Upper lobe of left lung (tissue), 6 donors: Measurements from ENCODE around the gene RABEP2. TPM values are rescaled to one million over a fixed set of nuclear protein-coding genes. Genes with fewer than 3 reads are reported as not detected.

ENCODE experiments used
- ATAC-seq, 2 donors: fragments of 200-7000 bp; cut with Tn5 transposase; one replicate each; pipeline ENCODE4 v1.9.1; 2022; ENCODE audit warnings: mild to moderate bottlenecking in 2 of 2, moderate library complexity in 2 of 2; ENCODE audit not compliant: low FRiP score in 2 of 2
- DNase-seq, 2 donors: peaks; one replicate each; pipeline ENCODE4 v3.0.0-alpha.2; 2019 to 2020
- H3K27ac ChIP-seq, 4 donors: fragments of 200-600 bp; sonication (generic); one replicate each; pipeline ENCODE4 v1.5.1; 2016 to 2019
- H3K27me3 ChIP-seq, 4 donors: fragments of 200-600 bp; sonication (generic); one replicate each; pipeline ENCODE4 v1.5.1; 2017 to 2019
- H3K36me3 ChIP-seq, 4 donors: fragments of 200-600 bp; sonication (generic); one replicate each; pipeline ENCODE4 v1.5.1; 2016 to 2019
- H3K4me1 ChIP-seq, 4 donors: fragments of 200-600 bp; sonication (generic); one replicate each; pipeline ENCODE4 v1.5.1; 2018 to 2019
- H3K4me3 ChIP-seq, 4 donors: fragments of 200-600 bp; sonication (generic); one replicate each; pipeline ENCODE4 v1.5.1; 2017 to 2019; ENCODE audit warnings: mild to moderate bottlenecking in 2 of 4, moderate library complexity in 1 of 4
- H3K9me3 ChIP-seq, 4 donors: fragments of 200-600 bp; sonication (generic); one replicate each; pipeline ENCODE4 v1.5.1; 2018 to 2019
- CTCF ChIP-seq, 6 experiments: fragments of 450-650 bp in 4 of 6; fragments of 200-600 bp in 2 of 6; sonication (generic) in 2 of 6; IDR thresholded peaks; one replicate each; pipeline ENCODE4 v1.5.1; 2016 to 2019; ENCODE audit warnings: antibody characterized with exemption in 6 of 6
- EP300 ChIP-seq, 4 donors: sonication (generic); formaldehyde crosslinking; IDR thresholded peaks; one replicate each; pipeline ENCODE4 v1.5.1; 2017; ENCODE audit warnings: antibody characterized with exemption in 4 of 4, control low read depth in 2 of 4
- POLR2A ChIP-seq, 4 donors: fragments of 450-650 bp; IDR thresholded peaks; one replicate each; pipeline ENCODE4 v1.5.1; 2016 to 2017; ENCODE audit warnings: antibody characterized with exemption in 4 of 4, mild to moderate bottlenecking in 2 of 4
- POLR2AphosphoS5 ChIP-seq, 2 donors: sonication (generic); formaldehyde crosslinking; IDR thresholded peaks; one replicate each; pipeline ENCODE4 v1.5.1; 2017; ENCODE audit warnings: antibody characterized with exemption in 2 of 2
- WGBS, 2 donors: methylation state at CpG; one replicate each; pipeline ENCODE4 v1.1.5; 2017 to 2018; 5-methylcytosine and 5-hydroxymethylcytosine counted together
- total RNA-seq, 6 donors: library from RNA; depleted of rRNA in 4 of 6; stranded (reverse); fragments of >200 nt in 4 of 6; gene quantifications; one replicate each; pipeline versions ENCODE4 v1.1.0 to v1.2.1, GENCODE V29; 2016 to 2021
- donor health status: DM: no; HTN: no; CAD: no; lungs with moderate emphysema.
- donor health status: DM: no; HTN: yes; CAD: no; lungs with severe emphysema.

RABEP2 gene
- total RNA-seq, 6 donors from 2014 or later = 25.6 to 115 (median 33.0) TPM

GRCh38 chr16:28923652-28924398 is 1.2 kb downstream of the RABEP2 start:
- peaks cover 13 to 17% (median 14%) of the 10 kb centered on the region in 4 donors for H3K4me1 ChIP-seq
- DNase-seq (peak in 1 of 2 donors; percentile 26), ATAC-seq (no peak)
- no peaks in the 10 kb centered on the region for H3K9me3 ChIP-seq
- 66 to 67% methylated on average over 11 to 13 of the region's 13 CpGs for WGBS, 2 donors
- H3K36me3 ChIP-seq = peaks cover 0 to 11% (median 11%) of the 10 kb centered on the region in 4 donors
- H3K27me3 ChIP-seq = no peaks in the 10 kb centered on the region
- no peak for TF ChIP-seq POLR2A (IDR thresholded peaks at IDR 0.05)
- TF ChIP-seq POLR2AphosphoS5 (IDR thresholded peaks at IDR 0.05) = no peak
- no peak for TF ChIP-seq EP300 (IDR thresholded peaks at IDR 0.05)
- TF ChIP-seq CTCF (IDR thresholded peaks at IDR 0.05) = no peak
- H3K27ac ChIP-seq = peak overlapping the region; percentile 97 to 99 (median 98)
- H3K4me3 ChIP-seq = peak overlapping the region in 3 of 4 donors; percentile 65 to 92 (median 89)

DNA sequence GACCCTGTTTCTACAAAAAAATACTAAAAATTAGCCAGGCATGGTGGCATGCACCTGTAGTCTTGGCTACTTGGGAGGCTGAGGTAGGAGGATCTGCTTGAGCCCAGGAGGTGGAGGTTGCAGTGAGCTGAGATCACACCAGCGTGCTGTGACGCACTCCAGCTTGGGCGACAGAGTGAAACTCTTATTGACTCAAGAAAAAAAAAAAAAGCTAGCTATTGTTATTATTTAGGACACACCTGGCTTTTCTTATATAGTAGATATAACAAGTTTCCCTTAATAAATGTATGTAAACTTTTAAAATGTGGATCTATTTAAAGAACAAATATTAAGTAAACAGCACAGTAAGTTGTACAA is 1.8 kb downstream of the RABEP2 start:
- peaks cover 0 to 17% (median 16%) of the 10 kb centered on the region in 4 donors for H3K36me3 ChIP-seq
- H3K4me1 ChIP-seq = peaks cover 13 to 17% (median 14%) of the 10 kb centered on the region in 4 donors
- TF ChIP-seq CTCF (IDR thresholded peaks at IDR 0.05) = no peak
- TF ChIP-seq POLR2A (IDR thresholded peaks at IDR 0.05) = no peak
- no peak for TF ChIP-seq POLR2AphosphoS5 (IDR thresholded peaks at IDR 0.05)
- no peak for TF ChIP-seq EP300 (IDR thresholded peaks at IDR 0.05)
- H3K4me3 ChIP-seq = no peak overlapping the region
- 93 to 94% methylated on average over 3 of the region's 3 CpGs for WGBS, 2 donors
- no peaks in the 10 kb centered on the region for H3K27me3 ChIP-seq
- DNase-seq (no peak), ATAC-seq (no peak)
- no peaks in the 10 kb centered on the region for H3K9me3 ChIP-seq
- H3K27ac ChIP-seq = no peak overlapping the region

GRCh38 chr16:28918698-28919097 is 6.3 kb downstream of the RABEP2 start:
- Histone ChIP-seq H3K27ac (no peak overlapping the region), H3K9me3 (no peaks in the 10 kb centered on the region), H3K4me3 (no peak overlapping the region), H3K36me3 (peaks cover 3 to 54% (median 44%) of the 10 kb centered on the region in 4 donors), H3K4me1 (peaks cover 0 to 3% (median 2%) of the 10 kb centered on the region in 4 donors), H3K27me3 (no peaks in the 10 kb centered on the region)
- DNase-seq = no peak
- no peak for TF ChIP-seq POLR2AphosphoS5 (IDR thresholded peaks at IDR 0.05)
- ATAC-seq = no peak
- 96 to 98% methylated on average over 3 of the region's 3 CpGs for WGBS, 2 donors

GRCh38 chr16:28917095-28917494 is 7.9 kb downstream of the RABEP2 start:
- WGBS, 2 donors = 84 to 86% methylated on average over 7 of the region's 7 CpGs
- Histone ChIP-seq H3K36me3 (peaks cover 3 to 68% (median 53%) of the 10 kb centered on the region in 4 donors), H3K9me3 (no peaks in the 10 kb centered on the region)

DNA sequence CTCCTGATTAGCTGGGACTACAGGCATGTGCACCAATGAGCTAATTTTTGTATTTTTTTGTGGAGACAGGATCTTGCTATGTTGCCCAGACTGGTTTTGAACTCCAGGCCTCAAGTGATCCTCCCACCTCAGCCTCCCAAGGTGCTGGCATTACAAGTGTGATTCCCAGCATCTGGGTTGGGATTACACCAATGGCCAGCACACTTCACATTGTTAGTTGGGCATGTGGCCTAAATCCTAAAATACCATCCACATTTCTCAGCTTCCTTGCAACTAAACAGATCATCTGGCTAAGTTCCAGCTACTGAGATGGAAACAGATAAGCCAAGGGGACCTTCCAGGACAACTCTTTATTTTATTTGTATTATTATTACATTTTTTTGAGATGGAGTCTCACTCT is 9.9 kb downstream of the RABEP2 start:
- H3K27ac ChIP-seq = no peak overlapping the region
- no peak overlapping the region for H3K4me3 ChIP-seq
- no peak for TF ChIP-seq EP300 (IDR thresholded peaks at IDR 0.05)
- no peak for TF ChIP-seq CTCF (IDR thresholded peaks at IDR 0.05)
- no peak for TF ChIP-seq POLR2A (IDR thresholded peaks at IDR 0.05)
- TF ChIP-seq POLR2AphosphoS5 (IDR thresholded peaks at IDR 0.05) = no peak
- DNase-seq = no peak
- no peaks in the 10 kb centered on the region for H3K9me3 ChIP-seq
- H3K4me1 ChIP-seq = no peaks in the 10 kb centered on the region
- H3K27me3 ChIP-seq = no peaks in the 10 kb centered on the region
- no peak for ATAC-seq
- peaks cover 3 to 79% (median 64%) of the 10 kb centered on the region in 4 donors for H3K36me3 ChIP-seq

More at GRCh38 chr16:28917095-28917494, 7.9 kb downstream of the RABEP2 start:
- DNase-seq (no peak), ATAC-seq (no peak)
- Histone ChIP-seq H3K4me1 (no peaks in the 10 kb centered on the region), H3K27me3 (no peaks in the 10 kb centered on the region), H3K27ac (no peak overlapping the region), H3K4me3 (no peak overlapping the region)
- no peak for TF ChIP-seq CTCF (IDR thresholded peaks at IDR 0.05)
- no peak for TF ChIP-seq POLR2AphosphoS5 (IDR thresholded peaks at IDR 0.05)
- no peak for TF ChIP-seq EP300 (IDR thresholded peaks at IDR 0.05)
- TF ChIP-seq POLR2A (IDR thresholded peaks at IDR 0.05) = no peak
